IMR-90 (cell line): ENCODE measurements around the gene OPN4. TPM values are rescaled to one million over a fixed set of nuclear protein-coding genes. Genes with fewer than 3 reads are reported as not detected.

Experiments
- ATAC-seq: fragments of 200-7000 bp; cut with Tn5 transposase; 2 replicates; pipeline ENCODE4 v1.9.1; 2020; ENCODE audit warnings: low read depth, mild to moderate bottlenecking, moderate library complexity
- BruUV-seq: library from RNA; stranded (reverse); fragments of 400-500 nt; replicated peaks from 2 replicates; lab custom pipeline; 2021; lab: Mats Ljungman, UMichigan
- CTCF ChIA-PET: fragments of 300-600 bp; formaldehyde crosslinking; extraction: SDS; loops from one replicate; lab custom pipeline; 2021; ENCODE audit warnings: antibody characterized with exemption; lab: Yijun Ruan, JAX
- POLR2A ChIA-PET: fragments of 300-600 bp; sonication (Branson Sonifier 250); formaldehyde crosslinking; loops from one replicate; lab custom pipeline; 2022; ENCODE audit warnings: antibody characterized with exemption; ENCODE audit not compliant: unreplicated experiment; lab: Charles Lee
- DNase-seq: peaks from one replicate; pipeline ENCODE4 v3.0.0; 2013
- H2AFZ ChIP-seq: replicated peaks from 2 replicates; pipeline ENCODE3; 2013; ENCODE audit warnings: low read length, mild to moderate bottlenecking; ENCODE audit not compliant: poor library complexity
- H2AK5ac ChIP-seq: 2 replicates; pipeline ENCODE4 v1.6.1; 2013; ENCODE audit warnings: low read depth, low read length, inconsistent platforms
- H2AK9ac ChIP-seq: replicated peaks from 2 replicates; pipeline ENCODE3; 2013; ENCODE audit warnings: mild to moderate bottlenecking, low read depth, low read length, moderate library complexity; ENCODE audit not compliant: poor library complexity
- H2BK120ac ChIP-seq: 2 replicates; pipeline ENCODE4 v1.6.1; 2013; ENCODE audit warnings: low read depth, low read length, inconsistent platforms
- H2BK15ac ChIP-seq: 3 replicates; pipeline ENCODE4 v1.6.1; 2013; ENCODE audit warnings: low read depth, low read length, inconsistent platforms
- H2BK20ac ChIP-seq: 2 replicates; pipeline ENCODE4 v1.6.1; 2013; ENCODE audit warnings: low read depth, mild to moderate bottlenecking, inconsistent platforms, low read length, moderate library complexity
- H2BK5ac ChIP-seq: 2 replicates; pipeline ENCODE4 v1.6.1; 2013; ENCODE audit warnings: mild to moderate bottlenecking, low read depth, low read length, inconsistent platforms; ENCODE audit not compliant: poor library complexity, severe bottlenecking
- H3K14ac ChIP-seq: replicated peaks from 2 replicates; pipeline ENCODE4 v1.6.1; 2013; ENCODE audit warnings: low read depth, low read length, inconsistent platforms
- H3K18ac ChIP-seq: 2 replicates; pipeline ENCODE4 v1.6.1; 2013; ENCODE audit warnings: low read depth, low read length, control low read depth
- H3K23ac ChIP-seq: 2 replicates; pipeline ENCODE4 v1.6.1; 2013; ENCODE audit warnings: low read depth, low read length, inconsistent platforms
- H3K27ac ChIP-seq: 2 replicates; pipeline ENCODE4 v1.5.1; 2013; ENCODE audit warnings: mild to moderate bottlenecking, control low read depth, low read length; ENCODE audit not compliant: insufficient read depth
- H3K27me3 ChIP-seq: 2 replicates; pipeline ENCODE4 v1.6.1; 2013; ENCODE audit warnings: low read length; ENCODE audit not compliant: control insufficient read depth, insufficient read depth
- H3K36me3 ChIP-seq: 2 replicates; pipeline ENCODE4 v1.6.1; 2013; ENCODE audit warnings: low read length, mixed read lengths; ENCODE audit not compliant: control insufficient read depth, insufficient read depth
- H3K4ac ChIP-seq: 2 replicates; pipeline ENCODE4 v1.6.1; 2013; ENCODE audit warnings: low read depth, low read length, inconsistent platforms
- H3K4me1 ChIP-seq: 2 replicates; pipeline ENCODE4 v1.6.1; 2013; ENCODE audit warnings: low read length, mixed read lengths; ENCODE audit not compliant: control insufficient read depth, insufficient read depth
- H3K4me2 ChIP-seq: 2 replicates; pipeline ENCODE4 v1.6.1; 2013; ENCODE audit warnings: low read depth, mild to moderate bottlenecking, control low read depth, low read length, moderate library complexity
- H3K4me3 ChIP-seq: 2 replicates; pipeline ENCODE4 v1.5.1; 2013; ENCODE audit warnings: low read depth, mild to moderate bottlenecking, control low read depth, low read length, moderate library complexity; ENCODE audit not compliant: insufficient read depth
- H3K56ac ChIP-seq: 2 replicates; pipeline ENCODE4 v1.6.1; 2013; ENCODE audit warnings: low read length, inconsistent platforms; ENCODE audit not compliant: insufficient read depth; ENCODE audit errors: extremely low read depth
- H3K79me1 ChIP-seq, 2 experiments: 2 replicates each; pipeline ENCODE4 v1.6.1; 2013; ENCODE audit warnings: low read length in 2 of 2, inconsistent platforms in 1 of 2, low read depth in 1 of 2
- H3K9ac ChIP-seq: 2 replicates; pipeline ENCODE4 v1.6.1; 2013; ENCODE audit warnings: low read depth, low read length, control low read depth
- H3K9me1 ChIP-seq: 2 replicates; pipeline ENCODE4 v1.6.1; 2013; ENCODE audit warnings: low read length, inconsistent platforms; ENCODE audit not compliant: insufficient read depth
- H3K9me3 ChIP-seq: 2 replicates; pipeline ENCODE4 v1.6.1; 2013; ENCODE audit warnings: low read length; ENCODE audit not compliant: control insufficient read depth, insufficient read depth
- H4K20me1 ChIP-seq: 2 replicates; pipeline ENCODE4 v1.6.1; 2013; ENCODE audit warnings: low read length, inconsistent platforms; ENCODE audit not compliant: insufficient read depth
- H4K5ac ChIP-seq: 2 replicates; pipeline ENCODE4 v1.6.1; 2013; ENCODE audit warnings: mild to moderate bottlenecking, low read depth, low read length, control low read depth
- H4K8ac ChIP-seq, 2 experiments: 2 replicates each; pipeline ENCODE4 v1.6.1; 2013; ENCODE audit warnings: low read depth in 2 of 2, low read length in 2 of 2, control low read depth in 1 of 2, inconsistent platforms in 1 of 2
- H4K91ac ChIP-seq: 2 replicates; pipeline ENCODE4 v1.6.1; 2013; ENCODE audit warnings: low read depth, low read length, inconsistent platforms; ENCODE audit not compliant: insufficient read depth
- BHLHE40 ChIP-seq: fragments of 150-350 bp; IDR thresholded peaks from 2 replicates; pipeline ENCODE4 v1.6.1; 2016; ENCODE audit warnings: mild to moderate bottlenecking, low read depth, low read length
- CEBPB ChIP-seq: IDR thresholded peaks from 2 replicates; pipeline ENCODE4 v1.6.1; 2012; ENCODE audit warnings: low read depth, low read length, improper control_type of control experiment
- CHD1 ChIP-seq: IDR thresholded peaks from 2 replicates; pipeline ENCODE4 v1.6.1; 2012; ENCODE audit warnings: low read depth, low read length, improper control_type of control experiment
- ELK1 ChIP-seq: fragments of 150-350 bp; IDR thresholded peaks from 2 replicates; pipeline ENCODE4 v1.6.1; 2016; ENCODE audit warnings: low read depth, mild to moderate bottlenecking, low read length, moderate library complexity, borderline replicate concordance
- FOS ChIP-seq: fragments of 150-350 bp; IDR thresholded peaks from 2 replicates; pipeline ENCODE4 v1.6.1; 2016; ENCODE audit warnings: low read depth, low read length
- MAZ ChIP-seq: IDR thresholded peaks from 2 replicates; pipeline ENCODE4 v1.6.1; 2012; ENCODE audit warnings: low read depth, mild to moderate bottlenecking, low read length, improper control_type of control experiment, moderate library complexity, borderline replicate concordance
- NFE2L2 ChIP-seq: fragments of 150-350 bp; IDR thresholded peaks from 2 replicates; pipeline ENCODE4 v1.6.1; 2016; ENCODE audit warnings: low read depth, mild to moderate bottlenecking, low read length
- POLR2A ChIP-seq: IDR thresholded peaks from 2 replicates; pipeline ENCODE4 v1.6.1; 2012; ENCODE audit warnings: mild to moderate bottlenecking, low read depth, low read length
- RAD21 ChIP-seq: IDR thresholded peaks from 2 replicates; pipeline ENCODE4 v1.6.1; 2012; ENCODE audit warnings: low read length, improper control_type of control experiment
- RCOR1 ChIP-seq: IDR thresholded peaks from 2 replicates; pipeline ENCODE4 v1.6.1; 2012; ENCODE audit warnings: mild to moderate bottlenecking, low read length, improper control_type of control experiment; ENCODE audit not compliant: insufficient replicate concordance
- SMC3 ChIP-seq: fragments of 150-350 bp; IDR thresholded peaks from 2 replicates; pipeline ENCODE4 v1.6.1; 2016; ENCODE audit warnings: low read depth, mild to moderate bottlenecking, antibody characterized with exemption, low read length, moderate library complexity
- WGBS, 2 experiments: methylation state at CpG; one replicate each; pipeline versions ENCODE4 v1.1.5 to v1.1.7; 2013; ENCODE audit warnings: missing lambda C conversion rate in 2 of 2; ENCODE audit not compliant: insufficient read length in 1 of 2; ENCODE audit errors: extremely low coverage in 2 of 2; 5-methylcytosine and 5-hydroxymethylcytosine counted together
- dilution Hi-C: fragments of 300-500 bp; cut with HindIII; formaldehyde crosslinking; loops from one replicate; pipeline ENCODE4 v1.14.3; 2018; ENCODE audit warnings: low sequenced_read_pairs; ENCODE audit not compliant: unreplicated experiment
- in situ Hi-C: fragments of 300-500 bp; cut with MboI; formaldehyde crosslinking; loops from 3 replicates; pipeline ENCODE4 v1.14.3; 2019; ENCODE audit warnings: low sequenced_read_pairs, inconsistent platforms, mixed read lengths
- intact Hi-C: fragments of 100-400 bp; cut with micrococcal nuclease; formaldehyde crosslinking; loops from 2 replicates; pipeline ENCODE4 v1.10.0; 2022
- polyA plus RNA-seq, 3 experiments: library from polyadenylated mRNA; depleted of rRNA; stranded (reverse); fragments of >200 nt; gene quantifications; 2 replicates each; pipeline ENCODE4 v1.2.3, GENCODE V29; 2012; ENCODE audit warnings: low replicate concordance in 1 of 3
- total RNA-seq: library from RNA; depleted of rRNA; stranded (reverse); fragments of >200 nt; gene quantifications from 2 replicates; pipeline ENCODE4 v1.2.3, GENCODE V29; 2012

Gene OPN4
- total and polyA plus RNA-seq, 2 of the 4 experiments (the other 2 are of a cell fraction) = 0.03 TPM; not detected in 1

GRCh38 chr10:86688398-86688921 is 34.1 kb downstream of the OPN4 start (continued):
- TF ChIP-seq MAZ = peak; percentile 33; the same call in 1 of the 2 replicates
- TF ChIP-seq CHD1 = no peak

- peaks cover 15% of the 10 kb centered on the region for H3K9me1 ChIP-seq
- dilution Hi-C loops (no loop called here), in situ Hi-C loops (no loop called here), intact Hi-C loops (loop anchor here (2.0 kb wide), 1 partner anchor 68 kb away; the partner anchor contains the start of gene BMPR1A)
- H2BK5ac ChIP-seq = no peak overlapping the region
- H3K14ac ChIP-seq = 0 out of 2 replicates have a peak overlapping the region, but pooled peaks have one; percentile 20
- no peaks in the 10 kb centered on the region for H3K27me3 ChIP-seq
- no peak overlapping the region for H2AK9ac ChIP-seq
- peak overlapping the region; percentile 25; the same call in 1 of the 2 replicates for H2AK5ac ChIP-seq
- H3K36me3 ChIP-seq = no peaks in the 10 kb centered on the region
- H2BK120ac ChIP-seq = no peak overlapping the region
- peak overlapping the region; percentile 73; the same call in 1 of the 3 replicates for H2BK15ac ChIP-seq
- WGBS, 2 experiments = 20% methylated on average over 1 of the region's 13 CpGs; no CpG with 5 or more reads in 1 of the 2 experiments
- H3K9me3 ChIP-seq = no peaks in the 10 kb centered on the region
- H3K4me1 ChIP-seq = peaks cover 28% of the 10 kb centered on the region
- H4K8ac ChIP-seq = peak overlapping the region in 1 of 2 experiments; percentile 69; a peak in 1 of 4 replicates
- DNase-seq = no peak
- H3K4ac ChIP-seq = peak overlapping the region; percentile 59; the same call in 1 of the 2 replicates
- peak overlapping the region; percentile 23; the same call in 1 of the 2 replicates for H4K91ac ChIP-seq
- TF ChIP-seq SMC3 = no peak
- TF ChIP-seq RAD21 = no peak
- TF ChIP-seq ELK1 = no peak
- no peak for TF ChIP-seq BHLHE40
- TF ChIP-seq FOS = no peak
- no peak for TF ChIP-seq POLR2A
- TF ChIP-seq CEBPB = no peak
- no peak for TF ChIP-seq CHD1
- no peak for TF ChIP-seq NFE2L2
- no peak for TF ChIP-seq RCOR1
- no peaks in the 10 kb centered on the region for H4K20me1 ChIP-seq
- H3K56ac ChIP-seq = no peak overlapping the region
- no peak overlapping the region for H3K23ac ChIP-seq
- H3K79me1 ChIP-seq = no peaks in the 10 kb centered on the region
- no peak overlapping the region for H3K18ac ChIP-seq
- H4K5ac ChIP-seq = no peak overlapping the region
- H3K27ac ChIP-seq = no peak overlapping the region
- ChIA-PET CTCF (interaction anchor here (0.5 to 0.7 kb wide), 2 partner anchors 250 to 271 kb away, joined by 3 to 5 read pairs; no protein-coding TSS in a partner anchor), POLR2A (no interaction called here)
- H3K4me2 ChIP-seq = no peak overlapping the region
- no TSS peak for BruUV-seq
- H2BK20ac ChIP-seq = peak overlapping the region; percentile 71; the same call in 1 of the 2 replicates
- peak overlapping the region; percentile 57 for H2AFZ ChIP-seq
- ATAC-seq = no peak
- H3K4me3 ChIP-seq = no peak overlapping the region
- H3K9ac ChIP-seq = no peak overlapping the region
Observed at GRCh38 chr10:86689146-86689545, 34.8 kb downstream of the OPN4 start.
